Adrenal gland (tissue), 12 donors: ENCODE measurements around the gene PLSCR1. TPM values are rescaled to one million over a fixed set of nuclear protein-coding genes. Genes with fewer than 3 reads are reported as not detected.

ENCODE experiments used
- DNase-seq, 7 donors: peaks; one replicate each; pipeline ENCODE4 v3.0.0-alpha.2; 2019 to 2020
- H3K27ac ChIP-seq, 5 donors: fragments of 200-600 bp; sonication (generic) in 4 of 5; 1 replicate in 3 of 5; 2 replicates in 2 of 5; pipeline versions ENCODE4 v1.5.1 to v1.8.0; 2016 to 2020; ENCODE audit warnings: mild to moderate bottlenecking in 1 of 5
- H3K27me3 ChIP-seq: fragments of 200-600 bp; 2 replicates; pipeline ENCODE4 v1.8.0; 2021
- H3K36me3 ChIP-seq, 2 donors: fragments of 200-600 bp; replicated peaks in 1 of 2; 1 replicate in 1 of 2; 2 replicates in 1 of 2; pipeline versions ENCODE4 v1.5.1 to v1.8.0; 2018 to 2022
- H3K4me1 ChIP-seq, 2 donors: fragments of 200-600 bp; replicated peaks in 1 of 2; 1 replicate in 1 of 2; 2 replicates in 1 of 2; pipeline versions ENCODE4 v1.5.1 to v1.8.0; 2018 to 2021
- H3K4me3 ChIP-seq, 4 donors: fragments of 200-600 bp; sonication (generic) in 3 of 4; one replicate each; pipeline ENCODE4 v1.5.1; 2016 to 2018
- H3K9me3 ChIP-seq, 3 donors: fragments of 200-600 bp; sonication (generic) in 1 of 3; replicated peaks in 1 of 3; 1 replicate in 2 of 3; 2 replicates in 1 of 3; pipeline versions ENCODE4 v1.5.1 to v1.8.0; 2016 to 2021
- POLR2A ChIP-seq, 2 donors: fragments of 450-650 bp; IDR thresholded peaks; one replicate each; pipeline ENCODE4 v1.6.1; 2017; ENCODE audit warnings: antibody characterized with exemption in 2 of 2, mild to moderate bottlenecking in 2 of 2, moderate library complexity in 1 of 2
- WGBS, 4 donors: extraction: QIAGEN DNeasy Blood & Tissue Kit in 2 of 4; methylation state at CpG; one replicate each; pipeline versions ENCODE4 v1.1.5 to v1.1.7; 2013 to 2017; 5-methylcytosine and 5-hydroxymethylcytosine counted together
- intact Hi-C, 2 donors: fragments of 100-400 bp; cut with DNase I; formaldehyde crosslinking; loops; one replicate each; pipeline versions ENCODE4 v1.14.1 to v1.15.0; 2022 to 2023
- polyA plus RNA-seq, 3 donors: library from polyadenylated mRNA; stranded (reverse); fragments of 200-250 nt in 2 of 3; fragments of 350-450 nt in 1 of 3; fragmentation: Illumina TruSeq in 1 of 3; extraction: RNeasy Lipid Tissue Mini Kit (QIAGEN cat#74804) in 1 of 3; gene quantifications; one replicate each; pipeline ENCODE4 v1.2.3, GENCODE V29; 2013 to 2014
- total RNA-seq, 9 donors: library from RNA; depleted of rRNA in 4 of 9; stranded (reverse); fragments of >200 nt in 4 of 9; fragments of 120-200 nt in 1 of 9; fragmentation: NEBNext Ultra II Directional in 1 of 9; extraction: Animal tissue kit (Norgen Biotek cat#: 25700) in 1 of 9; gene quantifications; one replicate each; pipeline versions ENCODE4 v1.1.0 to v1.2.4, GENCODE V29; 2013 to 2023
- TF ChIP-seq, protein P1 (sequence below), 6 experiments: fragments of 450-650 bp in 4 of 6; fragments of 200-600 bp in 2 of 6; sonication (generic) in 1 of 6; IDR thresholded peaks; 1 replicate in 5 of 6; 2 replicates in 1 of 6; pipeline versions ENCODE4 v1.5.1 to v1.8.0; 2016 to 2021; ENCODE audit warnings: antibody characterized with exemption in 6 of 6, mild to moderate bottlenecking in 2 of 6, moderate library complexity in 1 of 6
- donor health status: healthy with polysubstance abuse.
- donor health status: Bipolar disorder and iron deficiency.
- donor health status: DM: yes; HTN: yes; CAD: no.
- donor health status: DM: no; HTN: no; CAD: no.
- donor health status: DM: no; HTN: no; CAD: no.
- donor health status: DM: yes; HTN: yes; CAD: no.

Gene PLSCR1
- total and polyA plus RNA-seq, 12 donors = 19.3 to 98.7 (median 49.5) TPM

DNA sequence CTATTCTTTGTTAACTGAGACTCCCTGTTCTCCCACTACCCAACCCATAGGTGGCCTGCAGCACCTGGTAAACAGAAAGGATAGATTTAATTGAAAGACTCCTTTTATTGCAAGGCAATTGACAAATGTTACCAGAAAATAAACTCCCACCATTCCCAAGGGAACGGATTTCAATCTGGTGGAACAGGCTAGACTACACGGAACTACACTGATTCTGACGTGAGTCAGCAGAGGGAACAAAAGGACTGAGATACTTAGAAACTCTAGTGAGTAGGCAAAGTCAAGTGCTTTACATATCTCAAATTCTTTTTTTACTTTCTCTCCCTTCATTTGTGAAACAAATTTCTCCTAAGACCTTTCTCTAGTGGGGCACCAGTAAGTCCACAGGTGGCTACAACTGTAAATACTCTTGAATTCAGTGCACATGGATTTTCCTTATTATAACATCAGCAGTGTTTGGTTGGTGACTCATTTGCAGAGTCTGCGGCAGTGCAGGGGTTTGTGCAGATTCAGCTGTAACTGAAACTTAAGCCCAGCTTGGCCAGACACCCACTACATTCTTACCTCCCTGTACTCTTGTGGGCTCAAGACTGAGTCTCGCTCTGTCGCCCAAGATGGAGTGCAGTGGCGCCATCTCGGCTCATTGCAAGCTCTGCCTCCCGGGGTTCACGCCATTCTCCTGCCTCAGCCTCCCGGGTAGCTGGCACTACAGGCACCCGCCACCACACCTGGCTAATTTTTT is 40.8 kb downstream of the PLSCR1 start:
- intact Hi-C loops = no loop called here
- no peaks in the 10 kb centered on the region for H3K27me3 ChIP-seq
- no peak overlapping the region for H3K27ac ChIP-seq
- WGBS, 4 donors = 89 to 94% (median 89%) methylated on average over 12 of the region's 12 CpGs
- no peaks in the 10 kb centered on the region for H3K36me3 ChIP-seq
- TF ChIP-seq POLR2A (IDR thresholded peaks at IDR 0.05) = no peak
- TF ChIP-seq, protein P1, sequence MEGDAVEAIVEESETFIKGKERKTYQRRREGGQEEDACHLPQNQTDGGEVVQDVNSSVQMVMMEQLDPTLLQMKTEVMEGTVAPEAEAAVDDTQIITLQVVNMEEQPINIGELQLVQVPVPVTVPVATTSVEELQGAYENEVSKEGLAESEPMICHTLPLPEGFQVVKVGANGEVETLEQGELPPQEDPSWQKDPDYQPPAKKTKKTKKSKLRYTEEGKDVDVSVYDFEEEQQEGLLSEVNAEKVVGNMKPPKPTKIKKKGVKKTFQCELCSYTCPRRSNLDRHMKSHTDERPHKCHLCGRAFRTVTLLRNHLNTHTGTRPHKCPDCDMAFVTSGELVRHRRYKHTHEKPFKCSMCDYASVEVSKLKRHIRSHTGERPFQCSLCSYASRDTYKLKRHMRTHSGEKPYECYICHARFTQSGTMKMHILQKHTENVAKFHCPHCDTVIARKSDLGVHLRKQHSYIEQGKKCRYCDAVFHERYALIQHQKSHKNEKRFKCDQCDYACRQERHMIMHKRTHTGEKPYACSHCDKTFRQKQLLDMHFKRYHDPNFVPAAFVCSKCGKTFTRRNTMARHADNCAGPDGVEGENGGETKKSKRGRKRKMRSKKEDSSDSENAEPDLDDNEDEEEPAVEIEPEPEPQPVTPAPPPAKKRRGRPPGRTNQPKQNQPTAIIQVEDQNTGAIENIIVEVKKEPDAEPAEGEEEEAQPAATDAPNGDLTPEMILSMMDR (IDR thresholded peaks at IDR 0.05) = no peak
- H3K4me1 ChIP-seq = peaks cover 0 to 17% of the 10 kb centered on the region in 2 donors
- H3K4me3 ChIP-seq = no peak overlapping the region
- no peak for DNase-seq
- no peaks in the 10 kb centered on the region for H3K9me3 ChIP-seq

DNA sequence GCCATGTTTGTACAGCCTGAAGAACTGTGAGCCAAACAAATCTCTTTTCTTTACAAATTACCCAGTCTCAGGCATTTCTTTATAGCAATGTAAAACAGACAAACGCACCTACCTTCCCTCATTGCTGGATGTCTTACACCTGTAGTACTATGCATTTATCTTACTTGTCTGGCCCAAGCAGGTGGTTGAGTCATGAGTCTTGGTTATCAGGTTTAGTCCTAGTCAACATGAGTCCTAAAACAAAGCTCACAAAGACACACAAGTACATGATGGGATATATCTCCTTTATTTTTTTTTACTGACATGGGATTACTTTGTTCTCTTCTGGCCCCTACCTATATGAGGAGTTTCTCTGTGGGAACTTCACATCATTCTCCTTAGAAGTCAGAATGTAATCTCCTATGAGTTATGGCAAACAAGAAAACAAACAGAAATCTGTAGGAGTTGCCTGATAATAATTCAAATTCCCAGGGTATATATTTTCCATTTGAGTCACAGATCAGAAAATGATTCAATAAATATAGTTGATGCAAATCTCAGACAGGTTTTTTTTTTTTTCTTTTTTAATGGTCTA is 41.4 kb downstream of the PLSCR1 start:
- WGBS, 4 donors = 85 to 95% (median 89%) methylated on average over 1 of the region's 1 CpG
- intact Hi-C loops = no loop called here
- no peaks in the 10 kb centered on the region for H3K36me3 ChIP-seq

DNA sequence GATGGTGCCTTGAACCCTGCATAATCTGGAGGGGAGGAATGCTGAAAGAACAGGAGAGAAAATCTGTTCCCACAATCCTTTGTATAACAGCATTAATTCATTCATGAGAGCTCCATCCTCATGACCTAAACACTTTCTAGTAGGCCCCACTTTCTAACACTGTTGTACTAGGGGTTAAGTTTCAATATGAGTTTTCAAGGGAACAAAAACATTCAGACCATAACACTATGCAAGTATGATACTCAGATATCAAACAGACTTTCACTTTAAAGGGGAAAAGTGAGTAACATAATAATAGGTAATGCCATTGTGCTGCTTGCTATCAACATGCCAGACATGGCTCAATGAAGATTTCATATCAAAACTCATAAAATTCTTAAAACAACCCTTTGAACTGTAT is 42.7 kb downstream of the PLSCR1 start:
- no peak overlapping the region for H3K27ac ChIP-seq
- no peaks in the 10 kb centered on the region for H3K36me3 ChIP-seq
- no peaks in the 10 kb centered on the region for H3K27me3 ChIP-seq
- peaks cover 0 to 17% of the 10 kb centered on the region in 2 donors for H3K4me1 ChIP-seq
- H3K9me3 ChIP-seq = no peaks in the 10 kb centered on the region
- no peak for TF ChIP-seq POLR2A (IDR thresholded peaks at IDR 0.05)
- TF ChIP-seq, protein P1 (IDR thresholded peaks at IDR 0.05) = no peak
- no peak overlapping the region for H3K4me3 ChIP-seq
- no peak for DNase-seq
- intact Hi-C loops = no loop called here

More for the DNA sequence above, 41.4 kb downstream of the PLSCR1 start:
- Histone ChIP-seq H3K4me1 (peaks cover 0 to 17% of the 10 kb centered on the region in 2 donors), H3K9me3 (no peaks in the 10 kb centered on the region), H3K4me3 (no peak overlapping the region), H3K27ac (no peak overlapping the region), H3K27me3 (no peaks in the 10 kb centered on the region)
- no peak for DNase-seq
- no peak for TF ChIP-seq POLR2A (IDR thresholded peaks at IDR 0.05)
- TF ChIP-seq, protein P1 (IDR thresholded peaks at IDR 0.05) = no peak

DNA sequence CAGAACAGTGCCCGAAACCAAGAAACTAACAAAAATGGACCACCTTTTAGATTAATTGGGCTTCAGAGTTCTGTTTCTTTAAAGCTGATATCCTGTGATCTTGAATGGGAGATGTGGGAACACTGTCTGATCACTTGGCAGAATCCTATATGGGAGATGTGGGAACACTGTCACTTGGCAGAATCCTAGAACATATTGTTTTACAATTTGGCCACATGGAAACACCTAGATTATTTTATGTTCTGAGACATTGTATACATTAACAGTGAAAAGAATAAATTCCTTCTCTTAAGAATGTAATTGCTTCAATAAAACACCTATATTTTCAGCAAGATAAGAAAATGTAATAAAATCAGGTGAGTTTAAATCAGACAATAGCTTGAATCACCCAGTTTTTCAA is 44.7 kb downstream of the PLSCR1 start:
- Histone ChIP-seq H3K4me1 (peaks cover 0 to 3% of the 10 kb centered on the region in 2 donors), H3K36me3 (no peaks in the 10 kb centered on the region), H3K9me3 (no peaks in the 10 kb centered on the region), H3K27me3 (no peaks in the 10 kb centered on the region), H3K27ac (no peak overlapping the region), H3K4me3 (no peak overlapping the region)
- TF ChIP-seq, protein P1 (IDR thresholded peaks at IDR 0.05) = no peak
- no peak for TF ChIP-seq POLR2A (IDR thresholded peaks at IDR 0.05)
- 52 to 56% (median 54%) methylated on average over 1 of the region's 1 CpG for WGBS, 4 donors
- intact Hi-C loops = no loop called here
- no peak for DNase-seq
